Epithelial cell of proximal tubule (primary cell): ENCODE results near the gene EIF2AK2. TPM values are rescaled to one million over a fixed set of nuclear protein-coding genes. Genes with fewer than 3 reads are reported as not detected.

Experiments
- DNase-seq: peaks from one replicate; pipeline ENCODE4 v3.0.0-alpha.2; 2011; ENCODE audit warnings: low read depth
- H3K4me3 ChIP-seq: 2 replicates; pipeline ENCODE4 v1.5.1; 2011; ENCODE audit warnings: low read depth, mild to moderate bottlenecking, low read length
- CTCF ChIP-seq: conservative IDR thresholded peaks from 2 replicates; pipeline ENCODE4 v1.5.1; 2012; ENCODE audit warnings: low read depth, mild to moderate bottlenecking, low read length
- total RNA-seq: library from RNA; depleted of rRNA; stranded (reverse); fragments of >200 nt; gene quantifications from 2 replicates; pipeline ENCODE4 v1.2.3, GENCODE V29; 2015

The EIF2AK2 gene
- total RNA-seq, 1 donor from 2014 or later = 16.7 TPM

- peak overlapping the region; percentile 72 for H3K4me3 ChIP-seq
- DNase-seq = no peak
- no peak for TF ChIP-seq CTCF
Measured at GRCh38 chr2:37084797-37085196, 72.0 kb downstream of the EIF2AK2 start.

- TF ChIP-seq CTCF = no peak
- peak; percentile 73 for DNase-seq
- peak within 1 kb of the TSS; percentile 72 for H3K4me3 ChIP-seq
Measured at GRCh38 chr2:37083873-37084794, 72.6 kb downstream of the EIF2AK2 start, which contains the start of the genes GPATCH11 and HEATR5B. GPATCH11 (plus strand) TSS chr2:37084518; CDS start chr2:37088382, 3,864 bp downstream. HEATR5B (minus strand) TSS chr2:37084372; CDS start chr2:37083414, 958 bp downstream.

GRCh38 chr2:37080689-37081088 is 76.1 kb downstream of the EIF2AK2 start:
- TF ChIP-seq CTCF = no peak

DNA sequence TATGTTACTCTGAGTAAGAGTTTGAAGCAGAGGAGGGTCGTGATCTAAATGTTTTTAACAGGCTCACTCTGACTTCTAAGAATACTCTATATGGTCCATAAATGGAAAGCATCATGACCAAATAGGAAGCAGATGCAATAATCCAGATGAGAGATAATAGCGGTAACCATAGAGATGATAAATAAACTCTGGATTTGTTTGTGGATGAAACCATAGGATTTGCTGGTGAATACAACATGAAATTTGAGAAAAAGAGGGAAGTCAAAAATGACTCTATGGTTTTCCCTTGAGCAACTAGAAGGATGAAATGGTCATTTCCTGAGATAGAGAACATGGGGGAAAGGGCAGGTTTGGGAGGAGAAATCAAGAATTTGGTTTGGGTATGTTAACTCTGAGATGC is 76.5 kb downstream of the EIF2AK2 start:
- TF ChIP-seq CTCF = no peak
- no peak overlapping the region for H3K4me3 ChIP-seq
- no peak for DNase-seq

More at GRCh38 chr2:37080689-37081088, 76.1 kb downstream of the EIF2AK2 start:
- no peak overlapping the region for H3K4me3 ChIP-seq
- DNase-seq = no peak

DNA sequence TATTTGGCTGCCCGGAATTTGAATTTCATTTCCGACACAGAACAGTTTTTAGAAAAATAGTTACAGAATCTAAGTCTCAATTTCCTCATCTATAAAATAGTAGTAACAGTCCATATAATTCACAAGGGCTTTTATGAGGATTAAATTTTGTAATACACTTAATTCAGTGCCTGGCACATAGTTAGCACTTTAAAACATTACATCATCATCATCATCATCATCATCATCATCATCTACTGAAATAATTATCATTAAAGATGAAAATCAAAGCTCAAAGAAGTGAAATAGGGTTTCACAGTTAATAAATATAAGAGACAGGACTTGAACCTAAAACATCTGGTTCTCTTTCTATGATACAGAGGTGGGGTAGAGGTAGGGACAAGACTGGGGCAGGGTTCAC is 85.8 kb downstream of the EIF2AK2 start:
- no peak for TF ChIP-seq CTCF
- no peak overlapping the region for H3K4me3 ChIP-seq
- no peak for DNase-seq

DNA sequence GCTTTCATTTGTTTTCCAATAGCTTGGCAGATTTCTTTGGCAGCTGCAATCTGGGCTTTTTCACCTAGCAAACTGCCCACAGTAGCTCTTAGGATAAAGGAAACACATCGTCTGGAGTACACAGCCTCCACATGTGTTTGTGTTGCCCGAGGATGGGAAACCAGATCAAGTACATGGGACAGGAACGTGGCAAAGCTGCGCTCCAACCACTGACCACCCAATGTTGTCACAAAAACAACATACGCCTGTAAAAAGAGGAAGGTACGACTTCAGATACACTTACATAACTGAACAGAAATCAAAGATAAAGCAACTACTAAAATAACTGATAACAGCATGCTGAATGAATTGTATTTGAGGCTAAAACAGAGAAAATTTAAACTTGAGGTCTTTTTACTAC is 88.1 kb downstream of the EIF2AK2 start:
- no peak overlapping the region for H3K4me3 ChIP-seq
- TF ChIP-seq CTCF = no peak
- no peak for DNase-seq
